ENCODE measurements around the gene NF2. TPM values are rescaled to one million over a fixed set of nuclear protein-coding genes. Genes with fewer than 3 reads are reported as not detected.

Gene NF2
- polyA plus RNA-seq, 2 of the 4 experiments (the other 2 are of a cell fraction): 14.4 to 23.7 TPM

DNA sequence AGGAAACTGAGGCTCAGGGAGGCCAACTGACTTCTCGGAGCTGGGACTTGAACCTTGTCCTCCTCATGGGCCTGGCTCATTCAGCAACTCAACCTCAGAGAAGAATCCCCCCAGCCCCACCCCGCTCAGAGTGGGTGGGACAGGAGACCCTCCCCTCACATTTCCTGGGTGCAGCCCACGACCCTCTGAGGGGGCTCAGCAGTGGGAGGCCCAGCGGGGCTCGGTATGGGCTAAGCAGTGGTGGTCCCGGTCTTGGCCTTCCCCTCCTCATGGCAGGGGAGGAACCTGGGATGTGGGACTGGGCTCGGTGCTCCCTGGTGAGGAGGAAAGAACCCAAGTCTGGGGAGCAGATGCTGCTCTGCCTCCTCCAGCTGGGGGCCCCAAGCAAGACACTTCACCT, 102.2 kb downstream of the NF2 start (continued):
- TF ChIP-seq, protein P1, sequence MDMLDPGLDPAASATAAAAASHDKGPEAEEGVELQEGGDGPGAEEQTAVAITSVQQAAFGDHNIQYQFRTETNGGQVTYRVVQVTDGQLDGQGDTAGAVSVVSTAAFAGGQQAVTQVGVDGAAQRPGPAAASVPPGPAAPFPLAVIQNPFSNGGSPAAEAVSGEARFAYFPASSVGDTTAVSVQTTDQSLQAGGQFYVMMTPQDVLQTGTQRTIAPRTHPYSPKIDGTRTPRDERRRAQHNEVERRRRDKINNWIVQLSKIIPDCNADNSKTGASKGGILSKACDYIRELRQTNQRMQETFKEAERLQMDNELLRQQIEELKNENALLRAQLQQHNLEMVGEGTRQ (IDR thresholded peaks at IDR 0.05): no peak

DNA sequence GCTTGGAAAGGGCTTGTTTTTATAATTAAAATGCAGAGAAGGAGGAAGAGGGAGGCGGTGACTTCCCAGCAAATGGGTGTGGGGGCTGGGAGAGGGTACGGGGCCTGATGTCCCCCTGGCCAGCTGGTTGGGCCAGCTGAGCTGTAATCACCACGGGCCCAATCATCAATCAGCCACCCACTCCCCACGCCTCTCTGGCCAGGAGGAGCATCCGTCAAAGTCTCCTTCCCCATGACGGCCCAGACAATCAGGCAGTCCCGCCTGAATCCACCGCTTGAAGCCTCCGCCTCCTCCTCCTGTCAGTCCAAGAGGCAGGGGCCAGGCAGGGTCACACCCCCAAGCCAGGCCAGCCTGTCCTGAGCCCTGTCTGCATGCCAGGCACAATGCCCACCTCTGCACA, 103.1 kb downstream of the NF2 start:
- CTCF ChIA-PET: interaction anchor here (0.5 to 1.5 kb wide), 3 partner anchors 81 to 383 kb away, joined by 3 to 4 read pairs (median 3); no protein-coding TSS in a partner anchor
- Histone ChIP-seq H3K27ac (no peak overlapping the region), H3K4me3 (no peak overlapping the region), H3K9me3 (no peaks in the 10 kb centered on the region), H3K4me2 (no peak overlapping the region), H3K4me1 (peaks cover 29% of the 10 kb centered on the region)
- DNase-seq (ENCODE audit: low read depth in 1 of 2, low spot score in 1 of 2) (no peak), ATAC-seq (no peak), FAIRE-seq (no peak)
- WGBS (ENCODE audit: missing lambda C conversion rate): 76% methylated on average over 9 of the region's 9 CpGs
- no peak for TF ChIP-seq RAD21 (conservative IDR thresholded peaks at IDR 0.05 in 1 of 2, IDR thresholded peaks at IDR 0.05 in 1 of 2)
- no peak for TF ChIP-seq ZNF302 (CRISPR knock-in tag; IDR thresholded peaks at IDR 0.05)
- POLR2A ChIA-PET: no interaction called here

DNA sequence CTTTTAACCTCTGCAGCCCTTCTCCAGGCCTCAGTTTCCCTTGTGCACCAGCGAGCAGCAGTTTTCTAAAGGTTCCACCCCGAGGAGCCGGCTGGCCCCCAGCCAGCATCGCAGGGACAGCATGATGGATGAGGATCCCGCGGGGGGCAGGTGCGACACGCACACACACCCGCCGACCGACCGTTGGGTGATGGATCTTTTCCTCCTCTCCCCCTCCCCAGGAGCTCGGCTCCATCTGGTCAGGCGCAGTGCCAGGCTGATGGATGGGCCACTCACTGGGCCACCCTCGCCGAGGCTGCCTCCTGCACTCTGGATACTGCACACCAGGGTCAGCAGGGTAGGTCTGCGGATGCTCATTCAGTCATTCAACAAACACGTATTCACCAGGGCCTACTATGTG, 103.6 kb downstream of the NF2 start:
- ATAC-seq: no peak
- peaks cover 24% of the 10 kb centered on the region for H3K4me1 ChIP-seq
- ChIA-PET CTCF (interaction anchor here (0.5 to 0.9 kb wide), 2 partner anchors 382 kb away, joined by 3 read pairs; no protein-coding TSS in a partner anchor), POLR2A (no interaction called here)
- 87% methylated on average over 10 of the region's 18 CpGs for WGBS (ENCODE audit: missing lambda C conversion rate)
- no peak overlapping the region for H3K27ac ChIP-seq
- DNase-seq (ENCODE audit: low read depth in 1 of 2, low spot score in 1 of 2): no peak
- no peak overlapping the region for H3K4me2 ChIP-seq
- no peak for TF ChIP-seq RCOR1 (IDR thresholded peaks at IDR 0.05; ENCODE audit: low read depth, low read length)
- TF ChIP-seq FOXS1 (CRISPR knock-in tag; IDR thresholded peaks at IDR 0.05): no peak
- TF ChIP-seq ZSCAN20 (CRISPR knock-in tag; IDR thresholded peaks at IDR 0.05): no peak
- no peak for TF ChIP-seq MAZ (IDR thresholded peaks at IDR 0.05; ENCODE audit: borderline replicate concordance, low read depth, low read length)
- no peak for TF ChIP-seq POLR2A (IDR thresholded peaks at IDR 0.05; ENCODE audit: low read length)
- TF ChIP-seq, protein P2, sequence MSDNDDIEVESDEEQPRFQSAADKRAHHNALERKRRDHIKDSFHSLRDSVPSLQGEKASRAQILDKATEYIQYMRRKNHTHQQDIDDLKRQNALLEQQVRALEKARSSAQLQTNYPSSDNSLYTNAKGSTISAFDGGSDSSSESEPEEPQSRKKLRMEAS (IDR thresholded peaks at IDR 0.05): no peak
- no peaks in the 10 kb centered on the region for H3K9me3 ChIP-seq
- FAIRE-seq: no peak
- H3K4me3 ChIP-seq: no peak overlapping the region

DNA sequence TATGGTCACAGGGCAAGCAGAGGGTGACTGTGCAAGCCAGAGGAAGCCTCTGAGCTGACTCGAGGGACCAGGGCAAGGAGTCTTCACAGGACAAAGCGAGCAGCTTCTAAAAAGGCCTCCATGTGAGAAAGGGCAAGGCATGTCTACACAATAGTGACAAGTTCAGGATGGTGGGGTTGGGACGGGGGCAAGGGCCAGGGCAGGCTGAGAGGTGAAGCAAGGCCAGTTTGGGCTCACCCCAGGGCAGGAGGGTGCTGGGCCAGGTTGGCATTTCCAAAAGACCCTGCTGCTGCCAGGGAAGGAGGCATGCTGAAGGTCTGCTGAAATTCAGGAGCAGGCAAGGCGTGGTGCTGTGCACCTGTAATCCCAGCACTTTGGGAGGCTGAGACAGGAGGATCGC, 104.0 kb downstream of the NF2 start:
- no peak overlapping the region for H3K27ac ChIP-seq
- FAIRE-seq: no peak
- ChIA-PET POLR2A (no interaction called here), CTCF (interaction anchor here (0.9 kb wide), 1 partner anchor 381 kb away, joined by 3 read pairs; no protein-coding TSS in a partner anchor)
- DNase-seq (ENCODE audit: low read depth in 1 of 2, low spot score in 1 of 2): no peak
- 84% methylated on average over 5 of the region's 5 CpGs for WGBS (ENCODE audit: missing lambda C conversion rate)
- peaks cover 20% of the 10 kb centered on the region for H3K4me1 ChIP-seq
- no peaks in the 10 kb centered on the region for H3K9me3 ChIP-seq
- TF ChIP-seq, protein P2 (IDR thresholded peaks at IDR 0.05): no peak
- TF ChIP-seq POLR2AphosphoS2 (conservative IDR thresholded peaks at IDR 0.05; ENCODE audit: low read length): no peak
- TF ChIP-seq, protein P3, sequence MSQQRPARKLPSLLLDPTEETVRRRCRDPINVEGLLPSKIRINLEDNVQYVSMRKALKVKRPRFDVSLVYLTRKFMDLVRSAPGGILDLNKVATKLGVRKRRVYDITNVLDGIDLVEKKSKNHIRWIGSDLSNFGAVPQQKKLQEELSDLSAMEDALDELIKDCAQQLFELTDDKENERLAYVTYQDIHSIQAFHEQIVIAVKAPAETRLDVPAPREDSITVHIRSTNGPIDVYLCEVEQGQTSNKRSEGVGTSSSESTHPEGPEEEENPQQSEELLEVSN (IDR thresholded peaks at IDR 0.05; ENCODE audit: borderline replicate concordance, low read depth): no peak
- TF ChIP-seq, protein P4, sequence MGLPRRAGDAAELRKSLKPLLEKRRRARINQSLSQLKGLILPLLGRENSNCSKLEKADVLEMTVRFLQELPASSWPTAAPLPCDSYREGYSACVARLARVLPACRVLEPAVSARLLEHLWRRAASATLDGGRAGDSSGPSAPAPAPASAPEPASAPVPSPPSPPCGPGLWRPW (IDR thresholded peaks at IDR 0.05): no peak
- ATAC-seq: no peak
- no peak overlapping the region for H3K4me2 ChIP-seq
- H3K4me3 ChIP-seq: no peak overlapping the region

DNA sequence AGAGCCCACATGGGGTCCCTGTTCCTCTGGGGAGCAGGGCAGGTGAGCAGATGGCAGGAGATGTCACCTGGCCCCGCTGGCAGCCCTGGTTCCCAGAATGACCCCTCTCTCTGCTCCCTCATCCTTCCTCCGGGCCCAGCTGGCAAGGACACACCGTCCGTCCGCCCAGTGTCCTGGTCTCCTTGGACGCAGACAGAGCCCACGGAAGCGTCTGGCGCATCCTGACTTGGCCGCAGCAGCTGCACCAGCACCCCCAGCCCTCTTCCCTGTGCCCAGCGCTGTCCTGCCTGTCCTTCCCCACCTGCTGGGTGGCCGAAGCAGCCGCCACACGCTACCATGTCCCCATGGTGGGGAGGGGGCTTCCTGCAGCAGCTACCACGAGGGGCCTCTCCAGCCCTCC, 106.8 kb downstream of the NF2 start:
- 83% methylated on average over 12 of the region's 15 CpGs for WGBS (ENCODE audit: missing lambda C conversion rate)
- POLR2A ChIA-PET: no interaction called here
- Histone ChIP-seq H3K27ac (no peak overlapping the region), H3K4me2 (no peak overlapping the region), H3K4me3 (no peak overlapping the region), H3K4me1 (no peaks in the 10 kb centered on the region), H3K9me3 (no peaks in the 10 kb centered on the region)
- no peak for FAIRE-seq
- no peak for DNase-seq (ENCODE audit: low read depth in 1 of 2, low spot score in 1 of 2)
- no peak for ATAC-seq
- CTCF ChIA-PET: no interaction called here
- TF ChIP-seq, protein P2 (IDR thresholded peaks at IDR 0.05): no peak

All from A549 (cell line).